Prostate gland (tissue), 2 donors: ENCODE measurements around the gene VAV2. TPM values are rescaled to one million over a fixed set of nuclear protein-coding genes. Genes with fewer than 3 reads are reported as not detected.

Experiments used
- DNase-seq: peaks from one replicate; pipeline ENCODE4 v3.0.0-alpha.2; 2019; ENCODE audit warnings: low spot score
- H3K27ac ChIP-seq, 2 donors: fragments of 200-600 bp; sonication (generic); 2 replicates each; pipeline ENCODE4 v1.5.1; 2017 to 2019
- H3K27me3 ChIP-seq: fragments of 200-600 bp; sonication (generic); replicated peaks from 2 replicates; pipeline ENCODE4 v1.5.1; 2019; ENCODE audit not compliant: insufficient read depth
- H3K36me3 ChIP-seq, 2 donors: fragments of 200-600 bp; sonication (generic); 1 replicate in 1 of 2; 2 replicates in 1 of 2; pipeline versions ENCODE4 v1.5.1 to v1.8.1; 2017 to 2019
- H3K4me1 ChIP-seq: fragments of 200-600 bp; sonication (generic); replicated peaks from 2 replicates; pipeline ENCODE4 v1.5.1; 2019
- H3K4me3 ChIP-seq, 2 donors: fragments of 200-600 bp; sonication (generic); 2 replicates each; pipeline ENCODE4 v1.5.1; 2017 to 2019
- H3K9me3 ChIP-seq: fragments of 200-600 bp; sonication (generic); 2 replicates; pipeline ENCODE4 v1.5.1; 2017
- CTCF ChIP-seq, 4 experiments: fragments of 200-600 bp in 2 of 4; fragments of 450-650 bp in 2 of 4; sonication (generic) in 2 of 4; IDR thresholded peaks; 1 replicate in 3 of 4; 2 replicates in 1 of 4; pipeline ENCODE4 v1.5.1; 2016 to 2019; ENCODE audit warnings: antibody characterized with exemption in 4 of 4, mild to moderate bottlenecking in 2 of 4, moderate library complexity in 2 of 4
- POLR2A ChIP-seq: fragments of 450-650 bp; IDR thresholded peaks from one replicate; pipeline ENCODE4 v1.6.1; 2016; ENCODE audit warnings: antibody characterized with exemption, mild to moderate bottlenecking
- POLR2AphosphoS5 ChIP-seq: sonication (generic); formaldehyde crosslinking; IDR thresholded peaks from one replicate; pipeline ENCODE4 v1.6.1; 2017; ENCODE audit warnings: antibody characterized with exemption
- WGBS: methylation state at CpG from one replicate; pipeline ENCODE4 v1.1.5; 2018; 5-methylcytosine and 5-hydroxymethylcytosine counted together
- intact Hi-C: fragments of 100-400 bp; cut with DNase I; formaldehyde crosslinking; loops from one replicate; pipeline ENCODE4 v1.14.2; 2022
- total RNA-seq, 2 donors: library from RNA; depleted of rRNA; stranded (reverse); fragments of >200 nt; gene quantifications; one replicate each; pipeline ENCODE4 v1.1.0, GENCODE V29; 2016

The VAV2 gene
- total RNA-seq, 2 donors from 2014 or later: 13.5 to 19.5 TPM

GRCh38 chr9:134010310-134011173, 18.4 kb upstream of the VAV2 start:
- Histone ChIP-seq H3K4me3 (no peak overlapping the region), H3K9me3 (no peaks in the 10 kb centered on the region), H3K27me3 (no peaks in the 10 kb centered on the region), H3K27ac (no peak overlapping the region), H3K4me1 (no peaks in the 10 kb centered on the region), H3K36me3 (no peaks in the 10 kb centered on the region)
- no peak for TF ChIP-seq POLR2AphosphoS5
- no peak for TF ChIP-seq POLR2A
- no peak for TF ChIP-seq CTCF (IDR thresholded peaks at IDR 0.05)
- 82% methylated on average over 20 of the region's 20 CpGs for WGBS
- DNase-seq: no peak
- intact Hi-C loops: no loop called here

- Histone ChIP-seq H3K36me3 (no peaks in the 10 kb centered on the region), H3K27ac (no peak overlapping the region), H3K4me3 (no peak overlapping the region), H3K4me1 (no peaks in the 10 kb centered on the region), H3K9me3 (no peaks in the 10 kb centered on the region), H3K27me3 (no peaks in the 10 kb centered on the region)
- WGBS: 80% methylated on average over 9 of the region's 9 CpGs
- intact Hi-C loops: no loop called here
- no peak for DNase-seq
- TF ChIP-seq CTCF (IDR thresholded peaks at IDR 0.05): no peak
These were observed 15.4 kb upstream of the VAV2 start for GRCh38 chr9:134007571-134007970.

GRCh38 chr9:134007150-134007549, 15.0 kb upstream of the VAV2 start:
- no peaks in the 10 kb centered on the region for H3K27me3 ChIP-seq
- H3K27ac ChIP-seq: no peak overlapping the region
- H3K4me3 ChIP-seq: no peak overlapping the region
- H3K9me3 ChIP-seq: no peaks in the 10 kb centered on the region
- H3K4me1 ChIP-seq: no peaks in the 10 kb centered on the region
- no peaks in the 10 kb centered on the region for H3K36me3 ChIP-seq
- DNase-seq: no peak
- WGBS: 47% methylated on average over 6 of the region's 6 CpGs
- TF ChIP-seq POLR2AphosphoS5 (no peak), POLR2A (no peak), CTCF (IDR thresholded peaks at IDR 0.05) (no peak)
- intact Hi-C loops: no loop called here

GRCh38 chr9:134005381-134005780, 13.3 kb upstream of the VAV2 start:
- Histone ChIP-seq H3K27ac (no peak overlapping the region), H3K4me3 (no peak overlapping the region), H3K36me3 (no peaks in the 10 kb centered on the region), H3K4me1 (no peaks in the 10 kb centered on the region), H3K27me3 (no peaks in the 10 kb centered on the region), H3K9me3 (no peaks in the 10 kb centered on the region)
- TF ChIP-seq POLR2A (no peak), POLR2AphosphoS5 (no peak), CTCF (IDR thresholded peaks at IDR 0.05) (no peak)
- intact Hi-C loops: no loop called here
- WGBS: 85% methylated on average over 8 of the region's 8 CpGs
- no peak for DNase-seq

- no peak for DNase-seq
- Histone ChIP-seq H3K27me3 (no peaks in the 10 kb centered on the region), H3K4me3 (no peak overlapping the region), H3K9me3 (no peaks in the 10 kb centered on the region), H3K36me3 (no peaks in the 10 kb centered on the region), H3K4me1 (no peaks in the 10 kb centered on the region), H3K27ac (no peak overlapping the region)
- no peak for TF ChIP-seq POLR2A
- TF ChIP-seq CTCF (IDR thresholded peaks at IDR 0.05): no peak
- no peak for TF ChIP-seq POLR2AphosphoS5
- intact Hi-C loops: no loop called here
- WGBS: 85% methylated on average over 14 of the region's 14 CpGs
These were observed 12.8 kb upstream of the VAV2 start for GRCh38 chr9:134004881-134005280.
